ENCODE results near the gene TEX2.
"Not testable (repeated sequence)": the region's sequence is repeated elsewhere in the genome, so short reads cannot be mapped to it uniquely, and the experiment has no call there.

Gene TEX2

GRCh38 chr17:64238449-64238848 is 24.6 kb downstream of the TEX2 start:
- DNase-seq = peak; percentile 58
- ATAC-seq = peak; percentile 96

GRCh38 chr17:64236827-64237403 is 26.1 kb downstream of the TEX2 start:
- ATAC-seq = no peak
- no peak for DNase-seq

GRCh38 chr17:64234961-64235360 is 28.1 kb downstream of the TEX2 start:
- DNase-seq (no peak), ATAC-seq (no peak)

GRCh38 chr17:64232466-64233262 is 30.4 kb downstream of the TEX2 start:
- DNase-seq (no peak), ATAC-seq (no peak)

DNA sequence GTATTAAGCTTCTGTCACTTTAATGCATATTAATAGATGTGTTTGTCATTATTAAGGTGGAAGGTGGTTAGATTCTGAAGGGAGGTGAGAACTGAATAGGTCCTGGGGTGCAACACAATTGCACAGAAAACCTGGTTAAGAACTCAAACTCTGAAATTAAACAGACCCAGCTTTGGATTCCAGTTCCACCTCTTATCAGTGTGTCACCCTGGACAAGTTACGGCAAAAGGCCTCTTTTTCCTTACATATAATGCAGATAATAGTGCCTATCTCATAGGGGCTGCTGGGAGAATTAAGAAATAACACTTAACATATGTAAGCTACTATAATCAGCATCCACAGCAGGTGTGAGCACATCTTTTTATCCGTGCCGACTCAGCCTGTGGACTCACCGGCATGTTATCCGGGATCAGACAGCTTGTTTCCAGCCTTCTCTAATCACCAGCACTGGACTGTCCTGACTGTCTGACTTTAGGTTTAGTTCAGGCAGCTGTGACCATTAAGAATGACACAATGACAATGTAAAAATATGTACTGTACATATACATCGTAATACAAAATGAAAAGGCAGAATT is 31.4 kb downstream of the TEX2 start:
- no peak for DNase-seq
- ATAC-seq = no peak

GRCh38 chr17:64230791-64231408 is 32.2 kb downstream of the TEX2 start:
- ATAC-seq = no peak
- DNase-seq = no peak

DNA sequence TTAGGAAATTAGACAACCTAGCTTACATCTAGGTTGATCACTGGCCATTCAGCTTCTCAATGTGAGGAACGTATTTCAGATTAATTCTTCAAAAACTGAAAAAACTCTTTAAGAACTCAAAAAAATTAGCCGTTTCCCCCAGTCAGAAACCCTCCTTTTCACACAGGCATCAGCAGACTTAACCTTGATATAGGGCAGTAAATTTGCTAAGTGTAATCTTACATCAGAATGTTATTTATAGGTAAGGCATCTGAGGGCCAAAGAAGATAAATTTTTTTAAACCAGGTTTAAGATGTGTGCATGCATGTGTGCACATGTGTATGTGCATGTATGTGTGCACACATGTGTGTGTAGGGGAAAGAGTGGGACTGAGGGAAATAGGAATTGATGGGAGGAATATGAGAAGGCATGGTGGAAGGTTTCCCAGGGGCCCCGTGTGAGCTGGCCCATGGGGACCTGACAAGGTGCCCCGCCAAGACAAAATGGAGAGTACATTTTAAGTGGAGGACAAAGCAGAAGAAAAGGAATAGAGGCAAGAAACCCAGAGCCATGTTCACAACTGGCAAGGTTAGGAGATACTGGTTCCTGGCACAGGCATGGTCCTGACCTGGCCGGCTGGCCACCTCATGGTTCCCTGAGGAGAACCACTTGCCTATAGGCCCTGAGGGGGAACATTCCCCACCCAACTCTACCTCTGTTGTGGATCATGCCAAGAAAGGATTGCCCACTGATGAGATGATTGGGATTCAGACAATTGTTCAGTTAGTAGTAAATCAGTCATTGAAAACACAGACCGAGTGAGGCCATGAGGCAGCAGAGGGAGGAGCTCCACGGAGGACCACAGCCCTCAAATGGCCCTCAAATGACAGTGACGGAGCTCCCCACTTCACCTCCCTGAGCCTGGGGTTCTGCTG is 33.0 kb downstream of the TEX2 start:
- DNase-seq (no peak), ATAC-seq (no peak)

DNA sequence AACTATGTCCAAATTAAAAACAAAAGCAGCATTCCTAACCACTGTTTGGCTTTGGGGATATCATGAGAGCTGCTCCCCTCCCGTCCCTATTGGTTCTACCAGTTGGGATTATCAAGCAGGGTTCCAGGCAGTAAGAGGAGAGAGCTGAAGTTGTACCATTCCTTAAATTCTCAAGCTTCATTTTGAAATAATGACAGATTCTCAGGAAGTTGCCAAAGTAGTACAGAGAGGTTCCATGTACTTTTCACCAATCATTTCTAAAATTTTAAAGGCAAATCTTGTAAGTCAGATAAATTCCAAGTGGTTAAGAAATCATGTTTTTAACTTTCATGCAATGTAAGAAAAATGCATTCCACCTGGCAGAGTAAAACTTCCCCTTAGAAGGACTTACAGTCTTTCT is 36.9 kb downstream of the TEX2 start:
- ATAC-seq (no peak), DNase-seq (no peak)

- no peak for ATAC-seq
Observed at GRCh38 chr17:64225410-64225809, 37.6 kb downstream of the TEX2 start.

DNA sequence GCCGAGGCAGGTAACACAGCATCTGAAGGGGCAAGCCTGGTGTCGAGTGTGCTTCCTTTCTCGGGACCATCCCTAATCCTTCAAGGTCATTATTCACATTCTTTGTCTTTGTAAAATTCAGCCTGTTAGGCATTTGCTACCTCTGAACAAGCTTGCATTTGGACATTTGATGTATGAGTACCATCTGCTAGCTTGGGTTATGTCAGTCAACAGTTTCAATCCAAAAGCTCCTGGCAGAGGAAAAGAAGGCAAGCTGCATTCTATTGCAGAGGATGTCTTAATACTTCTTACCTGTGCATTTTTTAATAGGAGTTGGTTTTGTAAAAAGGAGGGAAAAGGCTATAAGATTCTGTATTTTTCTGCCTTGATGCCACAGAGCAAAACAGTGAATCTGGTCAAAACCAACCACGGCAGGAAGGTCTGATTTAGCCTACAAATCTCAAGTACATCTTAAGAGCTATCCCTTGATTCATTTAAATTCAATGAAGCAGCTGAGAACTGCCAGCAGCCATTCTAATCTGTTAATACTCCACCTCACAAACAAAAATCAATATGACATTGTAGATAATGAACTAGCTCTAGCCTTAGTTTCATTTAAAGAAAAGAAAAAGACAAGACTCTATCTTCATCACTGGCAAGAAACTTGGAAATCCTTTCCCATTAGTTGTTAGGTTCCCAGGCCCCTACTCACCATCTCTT is 39.0 kb downstream of the TEX2 start:
- DNase-seq = no peak
- no peak for ATAC-seq

More at GRCh38 chr17:64225410-64225809, 37.6 kb downstream of the TEX2 start:
- no peak for DNase-seq

DNA sequence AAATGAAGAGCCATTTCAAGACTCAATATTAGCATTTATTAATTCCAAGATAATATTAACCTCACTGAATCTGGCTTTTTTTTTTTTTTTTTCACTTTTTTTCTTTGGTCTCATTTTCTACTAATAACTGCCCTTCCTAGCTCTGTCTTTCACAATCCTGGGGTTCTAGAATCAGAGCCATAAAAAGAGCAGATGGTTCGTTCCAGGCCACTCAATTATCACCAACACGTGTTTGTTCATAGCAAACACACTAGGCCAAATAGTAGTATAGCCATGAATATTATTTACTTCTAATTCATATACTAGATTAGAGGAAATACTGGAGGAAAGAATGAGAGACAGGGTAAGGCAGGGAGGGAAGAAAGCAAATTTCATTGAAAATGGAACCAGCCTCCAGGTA is 39.8 kb downstream of the TEX2 start:
- no peak for ATAC-seq

DNA sequence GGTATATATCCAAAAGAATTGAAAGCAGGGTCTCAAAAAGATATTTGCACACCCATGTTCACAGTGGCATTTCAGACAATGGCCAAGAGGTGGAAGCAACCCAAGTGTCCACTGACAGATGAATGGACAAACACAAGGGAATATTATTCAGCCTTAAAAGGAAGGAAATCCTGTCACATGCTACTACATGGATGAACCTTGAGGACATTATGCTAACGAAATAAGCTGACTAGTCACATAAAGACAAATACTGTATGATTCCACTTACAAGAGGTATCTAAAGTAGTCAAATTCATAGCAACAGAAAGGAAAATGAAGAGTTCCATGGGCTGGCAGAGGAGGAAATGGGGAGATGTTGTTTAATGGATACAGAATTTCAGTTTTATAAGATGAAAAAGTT is 41.4 kb downstream of the TEX2 start:
- no peak for ATAC-seq
- no peak for DNase-seq

More for the DNA sequence above, 39.8 kb downstream of the TEX2 start:
- no peak for DNase-seq

DNA sequence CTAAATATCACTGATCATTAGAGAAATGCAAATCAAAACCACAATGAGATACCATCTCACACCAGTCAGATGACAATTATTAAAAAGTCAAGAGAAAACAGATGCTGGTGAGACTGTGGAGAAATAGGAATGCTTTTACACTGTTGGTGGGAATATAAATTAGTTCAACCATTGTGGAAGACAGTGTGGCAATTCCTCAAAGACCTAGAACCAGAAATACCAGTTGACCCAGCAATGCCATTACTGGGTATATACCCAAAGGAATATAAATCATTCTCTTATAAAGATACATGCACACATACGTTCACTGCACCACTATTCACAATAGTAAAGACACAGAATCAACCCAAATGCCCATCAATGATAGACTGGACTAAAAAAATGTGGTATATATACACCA is 42.5 kb downstream of the TEX2 start:
- not testable (repeated sequence) for ATAC-seq

DNA sequence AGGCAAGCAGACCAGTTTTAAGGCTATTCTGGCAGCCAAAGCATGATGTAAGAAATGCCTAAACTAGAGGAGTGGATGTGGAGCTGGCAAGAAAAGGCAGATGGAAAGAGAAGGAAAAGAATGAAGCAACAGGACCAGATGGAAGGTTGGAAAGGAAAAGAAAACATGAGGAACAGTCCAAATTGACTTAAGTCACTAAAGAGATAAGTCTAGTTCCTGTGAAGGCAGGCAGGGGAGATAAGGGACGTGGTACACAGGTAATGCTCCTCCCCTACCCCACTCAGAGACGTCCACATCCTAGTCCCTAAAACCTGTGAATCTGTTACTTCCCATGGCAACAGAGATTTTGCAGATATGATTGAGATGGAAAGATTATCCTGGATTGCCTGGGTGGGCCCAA is 43.5 kb downstream of the TEX2 start:
- DNase-seq (no peak), ATAC-seq (no peak)

More for the DNA sequence above, 42.5 kb downstream of the TEX2 start:
- not testable (repeated sequence) for DNase-seq

DNA sequence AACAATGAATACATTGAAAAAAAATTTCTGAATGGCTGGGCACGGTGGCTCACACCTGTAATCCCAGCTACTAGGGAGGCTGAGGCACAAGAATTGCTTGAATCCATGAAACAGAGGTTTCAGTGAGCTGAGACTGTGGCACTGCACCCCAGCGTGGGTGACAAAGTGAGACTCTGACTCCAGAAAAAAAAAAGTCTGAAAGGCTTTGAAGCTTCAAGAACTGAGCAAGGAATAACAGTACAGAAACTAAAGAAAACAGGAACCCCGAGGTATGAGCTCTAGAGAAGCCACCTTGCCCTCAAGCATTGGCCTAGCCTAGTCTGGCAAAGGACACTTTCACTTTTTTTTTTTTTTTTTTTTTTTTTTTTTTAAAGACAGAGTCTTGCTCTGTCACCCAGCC is 45.0 kb downstream of the TEX2 start:
- ATAC-seq (peak; percentile 97), DNase-seq (peak; percentile 29)

GRCh38 chr17:64217249-64217691 is 45.8 kb downstream of the TEX2 start:
- ATAC-seq (no peak), DNase-seq (no peak)

DNA sequence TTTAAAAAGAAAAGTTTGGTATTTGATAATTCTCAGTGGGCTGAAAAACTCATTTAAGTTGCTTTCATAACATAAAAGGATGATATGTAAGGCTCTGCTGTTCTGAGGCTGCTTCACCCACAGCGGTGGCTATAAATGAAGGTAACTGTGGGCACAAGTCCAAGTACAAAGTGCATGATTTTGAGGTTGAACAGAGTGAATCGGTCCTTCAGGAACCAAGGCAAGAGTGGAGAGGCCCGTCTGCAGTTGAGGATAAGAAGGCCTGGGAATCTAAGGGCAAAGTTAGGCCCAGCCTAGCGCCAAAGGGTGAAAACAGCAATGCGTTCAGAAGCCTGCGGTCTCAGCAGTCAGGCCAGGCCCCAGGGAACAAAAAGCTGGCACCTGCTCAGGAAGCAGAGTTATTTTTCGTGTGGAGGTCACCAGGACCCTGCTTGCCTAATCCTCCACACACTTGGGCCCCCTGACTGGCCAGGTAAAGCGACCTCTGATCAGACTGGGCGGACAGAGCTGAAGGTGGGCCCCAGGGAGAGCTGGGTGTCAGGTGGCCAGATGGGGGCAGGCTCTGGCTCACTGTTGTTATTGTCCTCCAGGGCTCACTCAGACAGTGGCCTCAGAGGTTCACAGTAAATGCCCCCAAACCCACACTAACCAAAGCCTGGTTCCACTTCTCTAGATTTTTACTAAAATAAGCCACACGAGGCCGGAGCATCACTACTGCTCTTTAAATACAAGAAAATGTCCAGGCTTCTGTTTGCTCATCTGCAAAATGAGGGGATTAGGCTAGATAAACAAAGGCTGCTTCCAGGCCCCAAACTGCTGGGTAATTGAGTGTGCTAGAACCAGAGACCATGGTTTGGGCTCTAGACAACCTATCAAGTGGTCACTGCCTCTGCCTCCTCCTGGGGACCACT is 46.5 kb downstream of the TEX2 start:
- DNase-seq (no peak), ATAC-seq (no peak)

DNA sequence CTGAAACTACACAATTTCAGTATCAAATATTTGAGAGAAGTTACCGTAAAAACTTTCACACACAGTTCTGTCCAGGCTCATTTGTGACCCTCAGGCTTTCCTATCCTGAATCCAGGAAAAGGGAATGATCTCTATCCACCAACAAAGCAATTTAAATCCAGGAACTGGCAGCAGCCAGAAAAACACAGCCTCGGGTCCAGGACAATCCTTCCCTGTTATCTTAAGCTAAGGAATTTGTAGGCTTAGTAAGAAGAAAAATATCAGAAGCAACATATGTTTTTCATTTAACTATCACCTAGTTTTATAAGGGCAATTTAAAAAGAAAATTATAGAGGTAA is 47.1 kb downstream of the TEX2 start:
- DNase-seq (no peak), ATAC-seq (no peak)

- ATAC-seq = no peak
- DNase-seq = no peak
Observed at GRCh38 chr17:64214950-64215349, 48.1 kb downstream of the TEX2 start.
